Thyroid gland (tissue), 4 donors: Measurements from ENCODE around the gene RGS19. TPM values are rescaled to one million over a fixed set of nuclear protein-coding genes. Genes with fewer than 3 reads are reported as not detected.

Experiments
- DNase-seq, 2 donors: peaks; one replicate each; pipeline ENCODE4 v3.0.0-alpha.2; 2019
- H3K27ac ChIP-seq, 3 donors: fragments of 200-600 bp; sonication (generic); 1 replicate in 2 of 3; 2 replicates in 1 of 3; pipeline ENCODE4 v1.5.1; 2016 to 2019; ENCODE audit warnings: mild to moderate bottlenecking in 1 of 3, moderate library complexity in 1 of 3
- H3K27me3 ChIP-seq: fragments of 200-600 bp; sonication (generic); one replicate; pipeline ENCODE4 v1.5.1; 2019
- H3K36me3 ChIP-seq, 2 donors: fragments of 200-600 bp; sonication (generic); one replicate each; pipeline ENCODE4 v1.5.1; 2016 to 2019
- H3K4me1 ChIP-seq, 2 donors: fragments of 200-600 bp; sonication (generic); one replicate each; pipeline ENCODE4 v1.5.1; 2017 to 2019
- H3K4me3 ChIP-seq, 3 donors: fragments of 200-600 bp; sonication (generic); replicated peaks in 1 of 3; 1 replicate in 2 of 3; 2 replicates in 1 of 3; pipeline ENCODE4 v1.5.1; 2016; ENCODE audit warnings: mild to moderate bottlenecking in 1 of 3
- H3K9me3 ChIP-seq: fragments of 200-600 bp; sonication (generic); one replicate; pipeline ENCODE4 v1.5.1; 2017
- CTCF ChIP-seq, 6 experiments: fragments of 200-600 bp in 3 of 6; fragments of 450-650 bp in 3 of 6; sonication (generic) in 3 of 6; IDR thresholded peaks; one replicate each; pipeline ENCODE4 v1.5.1; 2016 to 2019; ENCODE audit warnings: antibody characterized with exemption in 6 of 6, mild to moderate bottlenecking in 2 of 6, inconsistent platforms in 1 of 6, moderate library complexity in 1 of 6
- POLR2A ChIP-seq, 2 donors: fragments of 450-650 bp; IDR thresholded peaks; one replicate each; pipeline ENCODE4 v1.6.1; 2017; ENCODE audit warnings: antibody characterized with exemption in 2 of 2, mild to moderate bottlenecking in 2 of 2, moderate library complexity in 1 of 2
- WGBS, 2 donors: methylation state at CpG; one replicate each; pipeline ENCODE4 v1.1.5; 2017; 5-methylcytosine and 5-hydroxymethylcytosine counted together
- intact Hi-C: fragments of 100-400 bp; cut with DNase I; formaldehyde crosslinking; loops from one replicate; pipeline ENCODE4 v1.15.1; 2023
- total RNA-seq, 4 donors: library from RNA; depleted of rRNA; stranded (reverse); fragments of >200 nt; gene quantifications; one replicate each; pipeline ENCODE4 v1.2.3, GENCODE V29; 2016

RGS19 gene
- total RNA-seq, 4 donors from 2014 or later, result 10.5 to 17.2 (median 13.4) TPM

GRCh38 chr20:64042054-64042781 lies 37.1 kb downstream of the RGS19 start:
- TF ChIP-seq CTCF (IDR thresholded peaks at IDR 0.05) (no peak), POLR2A (IDR thresholded peaks at IDR 0.05) (no peak)
- no peaks in the 10 kb centered on the region for H3K9me3 ChIP-seq
- H3K4me3 ChIP-seq, result peak overlapping the region in 1 of 3 donors; percentile 21
- H3K27ac ChIP-seq, result peak overlapping the region in 2 of 3 donors; percentile 18 to 67
- no peak for DNase-seq
- H3K27me3 ChIP-seq, result no peaks in the 10 kb centered on the region
- no peaks in the 10 kb centered on the region for H3K36me3 ChIP-seq
- H3K4me1 ChIP-seq, result peaks cover 7 to 48% of the 10 kb centered on the region in 2 donors
- intact Hi-C loops, result no loop called here
- 1 to 5% methylated on average over 13 to 23 of the region's 55 CpGs for WGBS, 2 donors

GRCh38 chr20:64041781-64042053 lies 37.6 kb downstream of the RGS19 start:
- WGBS, 2 donors, result 23 to 28% methylated on average over 6 to 8 of the region's 11 CpGs
- TF ChIP-seq POLR2A (IDR thresholded peaks at IDR 0.05) (no peak), CTCF (IDR thresholded peaks at IDR 0.05) (no peak)
- Histone ChIP-seq H3K27ac (peak overlapping the region in 1 of 3 donors; percentile 67), H3K27me3 (no peaks in the 10 kb centered on the region), H3K36me3 (no peaks in the 10 kb centered on the region), H3K4me3 (no peak overlapping the region), H3K4me1 (peaks cover 7 to 49% of the 10 kb centered on the region in 2 donors), H3K9me3 (no peaks in the 10 kb centered on the region)
- DNase-seq, result no peak
- intact Hi-C loops, result no loop called here

GRCh38 chr20:64041040-64041780 lies 38.1 kb downstream of the RGS19 start:
- intact Hi-C loops, result no loop called here
- Histone ChIP-seq H3K27me3 (no peaks in the 10 kb centered on the region), H3K27ac (peak overlapping the region in 1 of 3 donors; percentile 67), H3K9me3 (no peaks in the 10 kb centered on the region), H3K4me1 (peaks cover 7 to 49% of the 10 kb centered on the region in 2 donors), H3K4me3 (no peak overlapping the region), H3K36me3 (no peaks in the 10 kb centered on the region)
- no peak for DNase-seq
- 51 to 71% methylated on average over 5 to 6 of the region's 15 CpGs for WGBS, 2 donors
- TF ChIP-seq POLR2A (IDR thresholded peaks at IDR 0.05) (no peak), CTCF (IDR thresholded peaks at IDR 0.05) (no peak)

- Histone ChIP-seq H3K4me1 (peaks cover 7 to 49% of the 10 kb centered on the region in 2 donors), H3K27ac (no peak overlapping the region)
Observed at GRCh38 chr20:64040231-64041039, 38.9 kb downstream of the RGS19 start.

More at GRCh38 chr20:64040231-64041039, 38.9 kb downstream of the RGS19 start:
- Histone ChIP-seq H3K4me3 (no peak overlapping the region), H3K36me3 (no peaks in the 10 kb centered on the region), H3K27me3 (no peaks in the 10 kb centered on the region), H3K9me3 (no peaks in the 10 kb centered on the region)
- TF ChIP-seq POLR2A (IDR thresholded peaks at IDR 0.05), result no peak
- no peak for TF ChIP-seq CTCF (IDR thresholded peaks at IDR 0.05)
- DNase-seq, result no peak
- WGBS, 2 donors, result 63 to 74% methylated on average over 9 to 10 of the region's 12 CpGs
- intact Hi-C loops, result no loop called here
